Measurements from ENCODE around the gene TSGA10. TPM values are rescaled to one million over a fixed set of nuclear protein-coding genes. Genes with fewer than 3 reads are reported as not detected.
"Not testable (repeated sequence)": the region's sequence is repeated elsewhere in the genome, so short reads cannot be mapped to it uniquely, and the experiment has no call there.

The TSGA10 gene
- polyA plus RNA-seq, 3 donors = 0.32 to 2.2 (median 0.79) TPM

DNA sequence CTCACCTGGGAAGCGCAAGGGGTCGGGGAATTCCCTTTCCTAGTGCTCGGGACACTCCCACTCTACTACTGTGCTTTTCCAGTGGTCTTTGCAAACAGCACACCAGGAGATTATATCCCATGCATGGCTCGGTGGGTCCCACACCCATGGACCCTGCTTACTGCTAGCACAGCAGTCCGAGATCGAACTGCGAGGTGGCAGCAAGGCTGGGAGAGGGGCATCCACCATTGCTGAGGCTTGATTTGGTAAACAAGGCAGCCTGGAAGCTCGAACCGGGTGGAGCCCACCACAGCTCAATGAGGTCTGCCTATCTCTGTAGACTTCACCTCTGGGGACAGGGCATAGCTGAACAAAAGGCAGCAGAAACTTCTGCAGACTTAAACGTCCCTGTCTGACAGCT is 154.0 kb downstream of the TSGA10 start:
- no peak overlapping the region for H3K4me2 ChIP-seq (replicated peaks; ENCODE audit: extremely low read depth, low read length, poor library complexity, severe bottlenecking)

GRCh38 chr2:98988695-98989094 is 166.0 kb downstream of the TSGA10 start:
- DNase-seq; H3K4me1 ChIP-seq (ENCODE audit: control insufficient read depth in 1 of 2, insufficient read depth in 2 of 2, low read length in 2 of 2); H3K4me3 ChIP-seq (replicated peaks in 1 of 3; ENCODE audit: low read depth in 2 of 3, low read length in 3 of 3); H3K4me2 ChIP-seq (replicated peaks; ENCODE audit: extremely low read depth, low read length, poor library complexity, severe bottlenecking); H3K4me3 Mint-ChIP-seq; H3K4me1 Mint-ChIP-seq; H3K79me2 ChIP-seq (ENCODE audit: insufficient read depth, low read length); intact Hi-C loops (cut with micrococcal nuclease); H3K36me3 Mint-ChIP-seq; H2AFZ ChIP-seq (ENCODE audit: insufficient read depth, low read depth, low read length, poor library complexity, severe bottlenecking); H3K27ac ChIP-seq (ENCODE audit: low read depth in 1 of 2, low read length in 2 of 2); H3K27me3 ChIP-seq (ENCODE audit: control insufficient read depth in 2 of 2, insufficient read depth in 2 of 2, low read length in 2 of 2); H3K9me3 ChIP-seq (replicated peaks in 1 of 2; ENCODE audit: control insufficient read depth in 1 of 2, insufficient read depth in 1 of 2, low read length in 2 of 2); H3K36me3 ChIP-seq (replicated peaks in 1 of 2; ENCODE audit: control insufficient read depth in 1 of 2, insufficient read depth in 2 of 2, low read length in 2 of 2); H3K27ac Mint-ChIP-seq; H3K9ac ChIP-seq (ENCODE audit: insufficient read depth, low read length, poor library complexity, severe bottlenecking); H4K20me1 ChIP-seq (ENCODE audit: insufficient read depth, low read length): not testable (repeated sequence)
- Mint-ChIP-seq H3K27me3 (ENCODE audit: low read depth in 3 of 3) (peaks cover 0 to 12% (median 1%) of the 10 kb centered on the region in 3 donors), H3K9me3 (peaks cover 6 to 15% (median 10%) of the 10 kb centered on the region in 7 donors)
- 90% methylated on average over 3 of the region's 28 CpGs for WGBS (ENCODE audit: insufficient coverage)

More for the DNA sequence above, 154.0 kb downstream of the TSGA10 start:
- no peak for TF ChIP-seq CTCF (IDR thresholded peaks at IDR 0.05)
- 93% methylated on average over 8 of the region's 10 CpGs for WGBS (ENCODE audit: insufficient coverage)
- intact Hi-C loops (cut with micrococcal nuclease) = no loop called here
- no peak overlapping the region for H3K27ac Mint-ChIP-seq
- peaks cover 0 to 3% of the 10 kb centered on the region in 2 donors for H3K36me3 Mint-ChIP-seq
- Histone ChIP-seq H3K79me2 (ENCODE audit: insufficient read depth, low read length) (no peaks in the 10 kb centered on the region), H3K4me3 (replicated peaks in 1 of 3; ENCODE audit: low read depth in 2 of 3, low read length in 3 of 3) (no peak overlapping the region), H3K36me3 (replicated peaks in 1 of 2; ENCODE audit: control insufficient read depth in 1 of 2, insufficient read depth in 2 of 2, low read length in 2 of 2) (no peaks in the 10 kb centered on the region), H3K9me3 (replicated peaks in 1 of 2; ENCODE audit: control insufficient read depth in 1 of 2, insufficient read depth in 1 of 2, low read length in 2 of 2) (peaks cover 12 to 14% of the 10 kb centered on the region in 2 donors), H2AFZ (ENCODE audit: insufficient read depth, low read depth, low read length, poor library complexity, severe bottlenecking) (no peak overlapping the region), H3K27ac (ENCODE audit: low read depth in 1 of 2, low read length in 2 of 2) (no peak overlapping the region), H3K27me3 (ENCODE audit: control insufficient read depth in 2 of 2, insufficient read depth in 2 of 2, low read length in 2 of 2) (no peaks in the 10 kb centered on the region), H4K20me1 (ENCODE audit: insufficient read depth, low read length) (no peaks in the 10 kb centered on the region), H3K4me1 (ENCODE audit: control insufficient read depth in 1 of 2, insufficient read depth in 2 of 2, low read length in 2 of 2) (no peaks in the 10 kb centered on the region), H3K9ac (ENCODE audit: insufficient read depth, low read length, poor library complexity, severe bottlenecking) (no peak overlapping the region)
- H3K9me3 Mint-ChIP-seq = peaks cover 20 to 42% (median 28%) of the 10 kb centered on the region in 7 donors
- H3K27me3 Mint-ChIP-seq (ENCODE audit: low read depth in 3 of 3) = peaks cover 0 to 2% (median 2%) of the 10 kb centered on the region in 3 donors
- H3K4me3 Mint-ChIP-seq = no peak overlapping the region
- DNase-seq = no peak
- no peaks in the 10 kb centered on the region for H3K4me1 Mint-ChIP-seq

All from CD14-positive monocyte (primary cell).